ENCODE results near the gene CAPZA1. TPM values are rescaled to one million over a fixed set of nuclear protein-coding genes. Genes with fewer than 3 reads are reported as not detected.

Gene CAPZA1
- total RNA-seq, 1 donor from 2014 or later = 171 TPM

DNA sequence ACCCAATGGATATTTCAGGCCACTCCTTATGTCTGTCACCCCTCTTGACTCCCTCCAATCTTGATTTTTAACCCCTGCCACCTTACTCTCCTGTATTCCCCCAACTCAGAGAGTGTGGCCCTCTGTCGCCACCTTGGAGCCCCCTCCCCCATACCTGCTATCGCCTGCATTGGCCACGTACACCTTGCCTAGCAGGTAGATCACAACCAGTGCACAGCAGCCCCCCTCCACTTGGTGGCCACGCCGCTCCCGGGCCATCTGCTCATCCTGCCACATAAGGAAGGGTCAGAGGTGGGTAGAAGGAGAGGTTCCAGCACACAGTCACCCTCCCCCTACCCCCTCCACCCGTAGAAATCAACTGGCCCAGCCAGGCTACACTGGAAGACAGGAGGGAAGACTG lies 92.6 kb downstream of the CAPZA1 start:
- Histone ChIP-seq H3K27ac (ENCODE audit: low read depth, low read length) (no peak overlapping the region), H3K4me1 (ENCODE audit: insufficient read depth, low read length) (peaks cover 27% of the 10 kb centered on the region), H3K4me2 (ENCODE audit: low read length) (no peak overlapping the region), H3K36me3 (ENCODE audit: insufficient read depth, low read length) (no peaks in the 10 kb centered on the region), H3K27me3 (ENCODE audit: insufficient read depth, low read length) (peaks cover 2% of the 10 kb centered on the region), H3K9me3 (ENCODE audit: insufficient read depth, low read depth, low read length) (no peaks in the 10 kb centered on the region), H2AFZ (ENCODE audit: low read depth, low read length) (no peak overlapping the region), H3K79me2 (ENCODE audit: insufficient read depth, low read length) (no peaks in the 10 kb centered on the region), H3K4me3 (ENCODE audit: insufficient read depth, low read depth, low read length) (no peak overlapping the region), H4K20me1 (ENCODE audit: insufficient read depth, low read length) (no peaks in the 10 kb centered on the region), H3K9ac (ENCODE audit: low read length) (no peak overlapping the region)
- Mint-ChIP-seq H3K36me3 (ENCODE audit: low read depth, unreplicated experiment) (peaks cover 7% of the 10 kb centered on the region), H3K4me1 (ENCODE audit: low read depth, unreplicated experiment) (peaks cover 12% of the 10 kb centered on the region), H3K4me3 (ENCODE audit: unreplicated experiment) (no peak overlapping the region), H3K27me3 (ENCODE audit: low read depth, unreplicated experiment) (peaks cover 5% of the 10 kb centered on the region), H3K27ac (ENCODE audit: unreplicated experiment) (no peak overlapping the region), H3K9me3 (ENCODE audit: unreplicated experiment) (peaks cover 2% of the 10 kb centered on the region)
- no peak for TF ChIP-seq CTCF (IDR thresholded peaks at IDR 0.05; ENCODE audit: insufficient read depth, low read depth, low read length)
- TF ChIP-seq EZH2 (IDR thresholded peaks at IDR 0.05; ENCODE audit: insufficient read depth, low read length) = no peak
- DNase-seq (ENCODE audit: low read depth) = no peak
- FAIRE-seq = no peak

- Histone ChIP-seq H3K79me2 (ENCODE audit: insufficient read depth, low read length) (no peaks in the 10 kb centered on the region), H3K4me2 (ENCODE audit: low read length) (no peak overlapping the region), H3K27me3 (ENCODE audit: insufficient read depth, low read length) (peaks cover 2% of the 10 kb centered on the region), H4K20me1 (ENCODE audit: insufficient read depth, low read length) (no peaks in the 10 kb centered on the region), H3K9me3 (ENCODE audit: insufficient read depth, low read depth, low read length) (no peaks in the 10 kb centered on the region), H3K4me3 (ENCODE audit: insufficient read depth, low read depth, low read length) (no peak overlapping the region), H2AFZ (ENCODE audit: low read depth, low read length) (no peak overlapping the region), H3K9ac (ENCODE audit: low read length) (no peak overlapping the region), H3K4me1 (ENCODE audit: insufficient read depth, low read length) (peaks cover 24% of the 10 kb centered on the region), H3K36me3 (ENCODE audit: insufficient read depth, low read length) (no peaks in the 10 kb centered on the region), H3K27ac (ENCODE audit: low read depth, low read length) (no peak overlapping the region)
- FAIRE-seq (no peak), DNase-seq (ENCODE audit: low read depth) (no peak)
- peak overlapping the region; percentile 23 for H3K4me3 Mint-ChIP-seq (ENCODE audit: unreplicated experiment)
- H3K4me1 Mint-ChIP-seq (ENCODE audit: low read depth, unreplicated experiment) = peaks cover 12% of the 10 kb centered on the region
- H3K27ac Mint-ChIP-seq (ENCODE audit: unreplicated experiment) = no peak overlapping the region
- peaks cover 5% of the 10 kb centered on the region for H3K27me3 Mint-ChIP-seq (ENCODE audit: low read depth, unreplicated experiment)
- peaks cover 2% of the 10 kb centered on the region for H3K9me3 Mint-ChIP-seq (ENCODE audit: unreplicated experiment)
- H3K36me3 Mint-ChIP-seq (ENCODE audit: low read depth, unreplicated experiment) = peaks cover 7% of the 10 kb centered on the region
- no peak for TF ChIP-seq EZH2 (IDR thresholded peaks at IDR 0.05; ENCODE audit: insufficient read depth, low read length)
- TF ChIP-seq CTCF (IDR thresholded peaks at IDR 0.05; ENCODE audit: insufficient read depth, low read depth, low read length) = no peak
Measured at GRCh38 chr1:112712701-112713128, 93.1 kb downstream of the CAPZA1 start.

DNA sequence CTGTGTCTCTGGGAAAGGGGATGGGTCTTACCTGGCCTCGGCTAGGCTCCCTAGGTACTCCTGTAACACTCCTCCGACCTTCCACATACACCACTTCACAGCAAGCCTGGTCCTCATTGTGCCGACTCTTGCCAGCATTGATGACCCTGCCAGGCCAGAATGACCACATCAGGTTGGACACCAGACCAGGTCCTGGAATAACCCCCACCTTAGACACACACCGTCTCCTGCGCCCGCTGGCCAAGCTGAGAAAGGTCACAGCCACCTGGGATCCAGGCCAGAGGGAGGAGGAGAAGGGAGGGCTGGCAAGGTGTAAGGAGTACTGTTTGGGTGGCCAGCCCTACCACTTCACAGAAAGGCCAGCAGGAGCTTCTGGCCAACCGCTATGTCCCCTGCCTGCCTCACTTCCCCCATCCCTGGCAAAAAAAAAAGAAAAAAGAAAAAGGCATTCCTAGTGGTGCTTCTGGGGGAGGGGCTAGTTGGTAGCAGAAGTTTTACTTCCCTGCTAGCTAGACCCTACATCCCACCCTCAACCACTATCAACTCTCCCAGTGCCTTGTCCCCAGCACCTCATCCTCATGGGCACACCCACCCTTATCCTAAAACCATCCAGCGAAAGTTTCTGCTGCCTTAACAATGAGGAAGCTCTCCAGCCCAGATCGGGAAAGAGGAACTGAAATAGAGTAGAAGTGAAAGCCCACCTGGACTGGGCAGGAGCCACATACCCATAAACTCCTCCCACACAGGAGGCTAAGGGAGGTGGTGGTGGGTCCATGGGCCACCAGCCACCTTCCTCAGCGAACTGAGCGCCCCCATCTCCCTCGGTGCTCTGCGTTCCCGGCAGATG lies 94.1 kb downstream of the CAPZA1 start:
- H3K36me3 ChIP-seq (ENCODE audit: insufficient read depth, low read length) = no peaks in the 10 kb centered on the region
- Mint-ChIP-seq H3K27ac (ENCODE audit: unreplicated experiment) (no peak overlapping the region), H3K4me3 (ENCODE audit: unreplicated experiment) (peak overlapping the region; percentile 81), H3K9me3 (ENCODE audit: unreplicated experiment) (peaks cover 2% of the 10 kb centered on the region), H3K27me3 (ENCODE audit: low read depth, unreplicated experiment) (peaks cover 7% of the 10 kb centered on the region), H3K36me3 (ENCODE audit: low read depth, unreplicated experiment) (peaks cover 7% of the 10 kb centered on the region), H3K4me1 (ENCODE audit: low read depth, unreplicated experiment) (peaks cover 11% of the 10 kb centered on the region)
- H3K27me3 ChIP-seq (ENCODE audit: insufficient read depth, low read length) = peaks cover 2% of the 10 kb centered on the region
- H3K9ac ChIP-seq (ENCODE audit: low read length) = peak overlapping the region; percentile 54
- no peaks in the 10 kb centered on the region for H3K79me2 ChIP-seq (ENCODE audit: insufficient read depth, low read length)
- H3K4me2 ChIP-seq (ENCODE audit: low read length) = peak overlapping the region; percentile 90
- peak overlapping the region; percentile 85 for H2AFZ ChIP-seq (ENCODE audit: low read depth, low read length)
- peaks cover 23% of the 10 kb centered on the region for H3K4me1 ChIP-seq (ENCODE audit: insufficient read depth, low read length)
- peak overlapping the region; percentile 59 for H3K4me3 ChIP-seq (ENCODE audit: insufficient read depth, low read depth, low read length)
- no peak for DNase-seq (ENCODE audit: low read depth)
- no peak for TF ChIP-seq CTCF (IDR thresholded peaks at IDR 0.05; ENCODE audit: insufficient read depth, low read depth, low read length)
- H3K27ac ChIP-seq (ENCODE audit: low read depth, low read length) = no peak overlapping the region
- H3K9me3 ChIP-seq (ENCODE audit: insufficient read depth, low read depth, low read length) = no peaks in the 10 kb centered on the region
- no peaks in the 10 kb centered on the region for H4K20me1 ChIP-seq (ENCODE audit: insufficient read depth, low read length)
- FAIRE-seq = no peak
